Measurements from ENCODE around the gene RBMX2. TPM values are rescaled to one million over a fixed set of nuclear protein-coding genes. Genes with fewer than 3 reads are reported as not detected.

The RBMX2 gene, protein sequence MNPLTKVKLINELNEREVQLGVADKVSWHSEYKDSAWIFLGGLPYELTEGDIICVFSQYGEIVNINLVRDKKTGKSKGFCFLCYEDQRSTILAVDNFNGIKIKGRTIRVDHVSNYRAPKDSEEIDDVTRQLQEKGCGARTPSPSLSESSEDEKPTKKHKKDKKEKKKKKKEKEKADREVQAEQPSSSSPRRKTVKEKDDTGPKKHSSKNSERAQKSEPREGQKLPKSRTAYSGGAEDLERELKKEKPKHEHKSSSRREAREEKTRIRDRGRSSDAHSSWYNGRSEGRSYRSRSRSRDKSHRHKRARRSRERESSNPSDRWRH
- 10.7 and 12.3 TPM in 2 replicates for total RNA-seq

DNA sequence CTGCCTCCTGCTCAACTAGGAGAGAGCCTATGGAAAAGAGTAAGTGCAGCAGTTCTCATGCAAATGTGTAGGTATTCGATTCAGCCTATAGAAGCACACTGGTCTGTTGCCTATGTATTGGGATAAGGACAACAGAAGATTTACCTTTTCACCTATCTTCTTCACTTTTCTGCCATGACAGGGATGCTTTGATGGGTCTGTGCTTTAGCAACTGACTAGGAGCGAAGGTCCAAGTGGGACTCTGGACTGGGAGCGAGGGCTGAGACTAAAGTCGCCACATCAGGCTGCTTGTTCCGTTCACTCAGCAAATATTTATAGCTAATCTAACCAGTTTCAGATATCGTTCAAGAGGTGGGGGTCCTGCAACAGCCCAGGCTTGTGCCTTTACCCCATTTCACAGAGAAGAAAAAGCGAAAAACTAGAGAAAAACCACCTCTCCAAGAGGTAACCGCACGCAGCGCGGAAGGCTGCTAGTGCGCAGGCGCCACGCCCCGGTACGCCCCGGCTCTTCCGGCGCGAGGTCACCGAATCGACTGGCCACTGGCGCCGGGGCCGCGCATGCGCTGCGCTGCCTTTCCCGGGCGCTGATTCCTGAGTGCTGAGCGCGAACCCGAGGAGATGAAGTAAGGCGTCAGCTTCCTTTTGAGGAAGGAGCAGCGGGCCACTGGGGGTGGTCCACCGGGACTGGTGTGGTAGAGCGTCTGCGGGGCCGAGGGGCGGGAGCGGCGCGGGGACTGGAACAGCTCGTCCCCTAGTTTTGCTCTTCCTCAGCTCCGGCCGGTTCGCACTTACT is at the start of gene RBMX2:
TSS of gene RBMX2 (plus strand) at position 573 of the 793 bp plus-strand sequence. CDS start at position 619, 46 bp downstream.

GRCh38 chrX:130385520-130385919 is 16.3 kb upstream of the RBMX2 start, which contains the start of gene GPR119:
Gene GPR119, minus strand, starts transcription at chrX:130385674. Its CDS starts 227 bp downstream, at chrX:130385447.

Other genes starting within 250 kb of the RBMX2 start
- gene AIFM1, start 236.1 kb upstream of the RBMX2 start, total RNA-seq: 10.6 and 12.4 TPM in 2 replicates
- 3.6 and 10.6 TPM in 2 replicates for gene RAB33A, start 230.0 kb upstream of the RBMX2 start, total RNA-seq
- gene ZNF280C, start 133.1 kb upstream of the RBMX2 start, total RNA-seq: 1.6 and 4.1 TPM in 2 replicates
- gene SLC25A14, start 62.1 kb upstream of the RBMX2 start, total RNA-seq: 3.4 and 4.2 TPM in 2 replicates
- not detected in 2 replicates for gene GPR119, start 16.3 kb upstream of the RBMX2 start, total RNA-seq